Measurements from ENCODE around the gene SPEM3. TPM values are rescaled to one million over a fixed set of nuclear protein-coding genes. Genes with fewer than 3 reads are reported as not detected.

Gene SPEM3
- total RNA-seq, 1 donor = not detected

DNA sequence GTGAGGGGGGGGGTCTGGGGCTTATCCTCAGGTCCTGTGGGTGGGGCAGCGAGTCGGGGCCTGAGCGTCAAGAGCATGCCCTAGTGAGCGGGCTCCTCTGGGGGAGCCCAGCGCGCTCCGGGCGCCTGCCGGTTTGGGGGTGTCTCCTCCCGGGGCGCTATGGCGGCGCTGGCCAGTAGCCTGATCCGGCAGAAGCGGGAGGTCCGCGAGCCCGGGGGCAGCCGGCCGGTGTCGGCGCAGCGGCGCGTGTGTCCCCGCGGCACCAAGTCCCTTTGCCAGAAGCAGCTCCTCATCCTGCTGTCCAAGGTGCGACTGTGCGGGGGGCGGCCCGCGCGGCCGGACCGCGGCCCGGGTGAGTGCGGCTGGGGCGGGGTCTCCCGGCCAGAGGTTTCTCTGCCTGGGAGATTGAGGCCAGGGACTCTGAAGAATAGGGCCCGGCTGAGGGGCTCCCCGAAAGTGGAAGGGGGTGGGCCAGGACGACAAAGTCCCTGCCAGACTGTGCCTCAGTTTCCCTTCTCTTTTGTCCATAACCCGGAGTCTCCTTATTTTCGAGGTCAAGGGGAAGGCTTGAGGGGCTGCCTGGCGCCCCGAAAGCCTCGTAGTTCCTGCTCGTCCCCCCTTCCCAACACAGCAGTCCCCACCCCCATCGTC is 10.9 kb downstream of the SPEM3 start, which contains the start of gene FGF11:
FGF11 (plus strand) TSS at position 51 of the 651 bp plus-strand sequence; CDS start at position 160, 109 bp downstream.
- H3K4me3 ChIP-seq (ENCODE audit: insufficient read depth, low read length) = peak within 1 kb of the TSS; percentile 58
- H3K4me1 ChIP-seq (ENCODE audit: insufficient read depth, low read length) = peaks cover 35% of the 10 kb centered on the region
- no peak within 1 kb of the TSS for H3K27ac ChIP-seq (ENCODE audit: low read depth, low read length)
- no peaks in the 10 kb centered on the region for H3K9me3 ChIP-seq (ENCODE audit: low read depth, low read length)
- peak within 1 kb of the TSS; percentile 85 for H3K4me2 ChIP-seq (ENCODE audit: insufficient read depth, low read length)
- TF ChIP-seq, protein P1, sequence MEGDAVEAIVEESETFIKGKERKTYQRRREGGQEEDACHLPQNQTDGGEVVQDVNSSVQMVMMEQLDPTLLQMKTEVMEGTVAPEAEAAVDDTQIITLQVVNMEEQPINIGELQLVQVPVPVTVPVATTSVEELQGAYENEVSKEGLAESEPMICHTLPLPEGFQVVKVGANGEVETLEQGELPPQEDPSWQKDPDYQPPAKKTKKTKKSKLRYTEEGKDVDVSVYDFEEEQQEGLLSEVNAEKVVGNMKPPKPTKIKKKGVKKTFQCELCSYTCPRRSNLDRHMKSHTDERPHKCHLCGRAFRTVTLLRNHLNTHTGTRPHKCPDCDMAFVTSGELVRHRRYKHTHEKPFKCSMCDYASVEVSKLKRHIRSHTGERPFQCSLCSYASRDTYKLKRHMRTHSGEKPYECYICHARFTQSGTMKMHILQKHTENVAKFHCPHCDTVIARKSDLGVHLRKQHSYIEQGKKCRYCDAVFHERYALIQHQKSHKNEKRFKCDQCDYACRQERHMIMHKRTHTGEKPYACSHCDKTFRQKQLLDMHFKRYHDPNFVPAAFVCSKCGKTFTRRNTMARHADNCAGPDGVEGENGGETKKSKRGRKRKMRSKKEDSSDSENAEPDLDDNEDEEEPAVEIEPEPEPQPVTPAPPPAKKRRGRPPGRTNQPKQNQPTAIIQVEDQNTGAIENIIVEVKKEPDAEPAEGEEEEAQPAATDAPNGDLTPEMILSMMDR (IDR thresholded peaks at IDR 0.05; ENCODE audit: extremely low read depth, low read depth, low read length) = no peak
- H3K36me3 ChIP-seq (ENCODE audit: insufficient read depth, low read length) = no peaks in the 10 kb centered on the region
- H3K79me2 ChIP-seq (ENCODE audit: insufficient read depth, low read length) = no peaks in the 10 kb centered on the region
- DNase-seq (ENCODE audit: insufficient read length, low spot score, missing footprints) = peak; percentile 59
- peak within 1 kb of the TSS; percentile 41 for H2AFZ ChIP-seq (ENCODE audit: low read length)
- peaks cover 40% of the 10 kb centered on the region for H3K27me3 ChIP-seq (ENCODE audit: insufficient read depth, low read length)
- H4K20me1 ChIP-seq (ENCODE audit: insufficient read depth, low read length) = no peaks in the 10 kb centered on the region

DNA sequence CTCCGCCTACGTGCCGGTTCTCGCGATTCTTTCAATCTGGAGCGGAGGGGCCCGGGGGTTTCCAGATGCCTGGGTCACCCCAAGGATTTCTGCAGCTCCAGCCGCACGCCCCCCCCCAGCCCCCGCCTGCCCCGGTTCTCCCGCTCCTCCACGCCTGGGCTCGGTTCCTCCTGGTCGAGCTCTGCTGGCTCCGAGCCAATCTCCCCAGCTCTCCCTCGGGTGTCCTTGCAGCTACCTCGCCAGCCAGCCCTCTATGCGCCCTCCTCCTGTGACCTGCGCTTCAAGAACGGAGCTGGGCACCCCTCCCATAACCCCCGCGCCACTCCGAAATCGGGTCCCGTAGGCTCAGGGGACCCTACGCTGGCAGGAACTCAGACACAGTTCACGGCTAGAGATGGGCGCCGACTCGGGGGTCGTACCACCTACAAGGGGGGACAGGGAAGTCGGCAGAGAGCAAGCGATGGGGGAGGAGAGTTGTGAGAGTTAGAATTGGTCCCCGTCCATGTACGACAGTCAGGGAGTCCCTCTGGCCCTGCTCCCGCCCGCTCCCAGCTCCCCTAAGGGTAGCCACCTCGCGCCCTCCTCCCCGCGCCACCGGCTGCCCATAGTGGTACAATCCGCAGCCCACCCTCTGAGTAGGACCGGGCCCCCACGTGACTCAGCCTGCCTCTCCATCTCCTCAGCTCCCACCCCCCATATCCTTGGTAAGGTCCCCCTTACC is 11.6 kb downstream of the SPEM3 start:
- Histone ChIP-seq H3K4me3 (ENCODE audit: insufficient read depth, low read length) (peak overlapping the region; percentile 58), H3K4me1 (ENCODE audit: insufficient read depth, low read length) (peaks cover 35% of the 10 kb centered on the region), H3K27me3 (ENCODE audit: insufficient read depth, low read length) (peaks cover 41% of the 10 kb centered on the region), H3K79me2 (ENCODE audit: insufficient read depth, low read length) (no peaks in the 10 kb centered on the region), H3K4me2 (ENCODE audit: insufficient read depth, low read length) (peak overlapping the region; percentile 77), H2AFZ (ENCODE audit: low read length) (peak overlapping the region; percentile 41), H4K20me1 (ENCODE audit: insufficient read depth, low read length) (no peaks in the 10 kb centered on the region), H3K9me3 (ENCODE audit: low read depth, low read length) (no peaks in the 10 kb centered on the region), H3K27ac (ENCODE audit: low read depth, low read length) (no peak overlapping the region), H3K36me3 (ENCODE audit: insufficient read depth, low read length) (no peaks in the 10 kb centered on the region)
- peak; percentile 86 for DNase-seq (ENCODE audit: insufficient read length, low spot score, missing footprints)
- TF ChIP-seq, protein P1 (IDR thresholded peaks at IDR 0.05; ENCODE audit: extremely low read depth, low read depth, low read length) = no peak

GRCh38 chr17:7440834-7441195 is 12.2 kb downstream of the SPEM3 start:
- Histone ChIP-seq H3K9me3 (ENCODE audit: low read depth, low read length) (no peaks in the 10 kb centered on the region), H3K36me3 (ENCODE audit: insufficient read depth, low read length) (no peaks in the 10 kb centered on the region), H3K4me3 (ENCODE audit: insufficient read depth, low read length) (peak overlapping the region; percentile 58), H3K27me3 (ENCODE audit: insufficient read depth, low read length) (peaks cover 46% of the 10 kb centered on the region), H4K20me1 (ENCODE audit: insufficient read depth, low read length) (no peaks in the 10 kb centered on the region), H3K4me1 (ENCODE audit: insufficient read depth, low read length) (peaks cover 29% of the 10 kb centered on the region), H2AFZ (ENCODE audit: low read length) (no peak overlapping the region), H3K4me2 (ENCODE audit: insufficient read depth, low read length) (peak overlapping the region; percentile 77), H3K27ac (ENCODE audit: low read depth, low read length) (no peak overlapping the region), H3K79me2 (ENCODE audit: insufficient read depth, low read length) (no peaks in the 10 kb centered on the region)
- TF ChIP-seq, protein P1 (IDR thresholded peaks at IDR 0.05; ENCODE audit: extremely low read depth, low read depth, low read length) = no peak
- peak; percentile 94 for DNase-seq (ENCODE audit: insufficient read length, low spot score, missing footprints)

DNA sequence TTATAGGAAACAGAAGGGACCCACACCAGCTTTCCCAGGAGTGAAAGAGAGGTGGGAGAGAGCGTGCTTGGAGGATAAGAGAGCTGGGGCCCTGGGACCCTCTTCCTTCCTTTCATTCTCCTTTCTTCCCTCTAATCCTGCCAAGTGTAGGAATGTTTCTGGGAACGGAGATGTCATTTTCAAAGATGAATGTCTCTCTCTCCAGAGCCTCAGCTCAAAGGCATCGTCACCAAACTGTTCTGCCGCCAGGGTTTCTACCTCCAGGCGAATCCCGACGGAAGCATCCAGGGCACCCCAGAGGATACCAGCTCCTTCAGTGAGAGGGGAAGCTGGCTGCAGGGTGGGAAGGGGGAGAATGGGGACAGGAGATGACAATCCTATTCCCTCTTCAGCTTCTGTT is 12.6 kb downstream of the SPEM3 start:
- Histone ChIP-seq H3K27ac (ENCODE audit: low read depth, low read length) (no peak overlapping the region), H3K27me3 (ENCODE audit: insufficient read depth, low read length) (peaks cover 48% of the 10 kb centered on the region), H3K36me3 (ENCODE audit: insufficient read depth, low read length) (no peaks in the 10 kb centered on the region), H3K79me2 (ENCODE audit: insufficient read depth, low read length) (no peaks in the 10 kb centered on the region), H2AFZ (ENCODE audit: low read length) (no peak overlapping the region), H3K4me1 (ENCODE audit: insufficient read depth, low read length) (peaks cover 29% of the 10 kb centered on the region), H4K20me1 (ENCODE audit: insufficient read depth, low read length) (no peaks in the 10 kb centered on the region), H3K4me3 (ENCODE audit: insufficient read depth, low read length) (no peak overlapping the region), H3K9me3 (ENCODE audit: low read depth, low read length) (no peaks in the 10 kb centered on the region), H3K4me2 (ENCODE audit: insufficient read depth, low read length) (peak overlapping the region; percentile 77)
- TF ChIP-seq, protein P1 (IDR thresholded peaks at IDR 0.05; ENCODE audit: extremely low read depth, low read depth, low read length) = no peak
- peak; percentile 76 for DNase-seq (ENCODE audit: insufficient read length, low spot score, missing footprints)
